ENCODE measurements around the gene GPD2.

Gene GPD2

GRCh38 chr2:156435718-156436496 lies at the start of gene GPD2:
Gene GPD2 (plus strand): TSS chr2:156436379. CDS start chr2:156476106, 39,727 bp downstream.
- peak; percentile 73 for DNase-seq

DNA sequence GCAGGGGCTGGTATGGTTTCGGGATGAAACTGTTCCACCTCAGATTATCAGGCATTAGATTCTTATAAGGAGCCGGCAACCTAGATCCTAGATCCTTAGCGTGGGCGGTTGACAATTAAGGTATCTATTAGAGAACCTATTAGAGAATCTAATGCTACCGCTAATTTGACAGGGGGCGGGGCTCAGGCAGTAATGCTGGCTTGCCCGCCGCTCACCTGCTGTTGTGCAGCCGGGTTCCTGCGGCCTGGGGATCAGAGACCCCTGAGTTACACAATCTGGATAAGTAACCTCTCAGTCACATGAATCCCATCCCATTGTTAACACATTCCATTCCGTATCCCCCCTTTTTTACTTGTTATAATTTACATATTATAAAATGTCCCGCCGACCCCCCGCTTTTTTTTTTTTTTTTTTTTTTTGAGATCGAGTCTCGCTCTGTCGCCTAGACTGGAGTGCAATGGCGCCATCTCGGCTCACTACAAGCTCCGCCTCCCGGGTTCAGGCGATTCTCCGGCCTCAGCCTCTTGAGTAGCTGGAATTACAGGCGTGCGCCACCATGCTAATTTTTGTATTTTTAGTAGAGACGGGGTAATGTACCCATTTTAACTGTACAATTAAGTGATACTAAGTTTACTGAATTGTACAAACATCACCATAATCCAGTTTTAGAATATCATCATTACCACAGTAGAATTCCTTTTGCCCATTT lies 42.0 kb upstream of the GPD2 start:
- no peak for DNase-seq

- no peak for DNase-seq
These were observed 40.1 kb upstream of the GPD2 start for GRCh38 chr2:156396126-156396525.

DNA sequence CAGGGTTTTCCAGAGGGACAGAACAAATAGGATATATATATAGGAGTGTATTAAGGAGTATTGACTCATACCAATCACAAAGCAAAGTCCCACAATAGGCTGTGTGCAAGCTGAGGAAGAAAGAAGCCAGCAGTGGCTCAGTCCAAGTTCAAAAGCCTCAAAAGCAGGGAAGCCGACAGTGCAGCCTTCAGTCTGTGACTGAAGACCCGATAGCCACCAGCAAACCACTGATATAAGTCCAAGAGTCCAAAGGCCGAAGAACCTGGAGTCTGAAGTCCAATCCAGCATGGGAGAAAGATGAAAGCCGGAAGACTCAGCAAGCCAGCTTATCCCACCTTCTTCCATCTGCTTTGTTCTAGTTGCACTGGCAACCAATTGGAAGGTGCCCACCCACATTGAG lies 39.0 kb upstream of the GPD2 start:
- no peak for DNase-seq

GRCh38 chr2:156398176-156398575 lies 38.0 kb upstream of the GPD2 start:
- DNase-seq: no peak

DNA sequence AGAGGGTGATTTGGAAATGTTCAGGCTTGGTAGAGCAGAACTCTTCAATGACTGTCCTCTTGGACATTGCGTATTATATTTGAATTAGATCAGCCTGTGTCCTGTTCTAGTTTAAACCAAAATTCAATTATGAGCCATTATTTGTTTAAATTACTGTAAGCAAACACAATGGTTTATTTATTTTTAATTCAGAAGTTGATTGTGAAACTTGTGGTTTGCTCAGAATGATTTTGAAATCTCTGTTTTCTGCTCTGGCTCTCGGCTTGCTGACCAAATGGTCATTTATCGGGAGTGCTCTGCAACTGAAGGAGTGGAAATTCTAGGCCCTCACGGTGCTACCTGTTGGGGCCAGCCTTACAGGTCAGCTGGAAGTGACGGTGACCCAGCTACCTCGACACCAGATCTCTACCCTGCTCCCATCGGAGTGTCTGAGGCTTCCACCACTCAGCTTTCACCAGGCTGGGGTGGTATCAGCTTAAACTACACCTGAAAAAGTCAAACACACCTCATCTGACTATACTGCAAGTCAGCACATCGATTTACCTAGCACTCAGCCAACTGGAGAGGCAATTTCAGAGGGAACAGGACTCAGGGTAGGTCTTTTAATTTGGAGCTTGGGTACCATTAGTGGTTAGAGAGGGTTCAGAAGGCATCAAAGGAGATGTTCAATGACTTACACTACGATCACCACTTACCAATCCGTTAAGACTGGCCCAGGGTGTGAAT lies 36.8 kb upstream of the GPD2 start:
- DNase-seq: peak; percentile 23

- peak; percentile 70 for DNase-seq
These were observed 36.1 kb upstream of the GPD2 start for GRCh38 chr2:156399950-156400705.

DNA sequence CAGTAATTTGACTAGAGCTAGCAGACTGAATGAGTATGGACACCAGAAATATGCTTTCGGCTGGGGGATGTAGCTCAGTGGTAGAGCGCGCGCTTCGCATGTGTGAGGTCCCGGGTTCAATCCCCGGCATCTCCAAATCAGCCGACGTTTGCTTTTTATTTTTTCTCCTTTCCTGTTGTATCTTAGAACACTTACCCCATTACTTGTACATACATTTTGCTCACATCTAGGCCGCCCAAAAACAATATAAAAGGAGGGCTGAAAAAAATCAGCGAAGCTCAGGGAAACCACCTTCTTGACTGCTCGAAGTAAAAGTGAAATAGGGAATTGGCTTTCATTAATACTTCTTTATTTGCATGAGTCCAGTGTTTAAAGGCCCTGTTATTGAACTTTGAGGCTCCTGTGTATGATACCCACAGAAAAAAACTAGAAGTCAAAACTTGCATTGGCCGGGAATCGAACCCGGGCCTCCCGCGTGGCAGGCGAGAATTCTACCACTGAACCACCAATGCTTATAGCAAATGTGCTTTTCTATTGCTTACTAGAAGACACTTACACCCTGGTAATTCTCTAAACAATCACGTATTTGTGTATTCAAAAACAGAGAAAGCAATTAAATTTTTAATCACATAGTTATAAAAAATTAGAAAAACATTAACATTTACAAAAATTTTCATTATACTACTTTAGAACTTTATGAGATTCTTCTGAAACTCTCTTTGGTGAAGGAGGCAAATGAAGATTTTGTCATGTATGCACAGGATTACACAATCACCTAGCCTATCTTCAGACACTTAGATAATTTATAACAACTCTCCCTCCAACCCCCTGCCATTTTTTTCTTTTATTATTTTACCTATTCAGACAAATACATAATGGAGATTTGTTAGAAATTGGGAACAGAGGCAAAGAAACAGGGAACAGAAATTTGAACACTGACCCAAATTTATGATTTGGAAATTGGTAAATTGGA lies 35.2 kb upstream of the GPD2 start:
- DNase-seq: peak; percentile 38

- DNase-seq: no peak
These were observed 34.3 kb upstream of the GPD2 start for GRCh38 chr2:156401861-156402260.

DNA sequence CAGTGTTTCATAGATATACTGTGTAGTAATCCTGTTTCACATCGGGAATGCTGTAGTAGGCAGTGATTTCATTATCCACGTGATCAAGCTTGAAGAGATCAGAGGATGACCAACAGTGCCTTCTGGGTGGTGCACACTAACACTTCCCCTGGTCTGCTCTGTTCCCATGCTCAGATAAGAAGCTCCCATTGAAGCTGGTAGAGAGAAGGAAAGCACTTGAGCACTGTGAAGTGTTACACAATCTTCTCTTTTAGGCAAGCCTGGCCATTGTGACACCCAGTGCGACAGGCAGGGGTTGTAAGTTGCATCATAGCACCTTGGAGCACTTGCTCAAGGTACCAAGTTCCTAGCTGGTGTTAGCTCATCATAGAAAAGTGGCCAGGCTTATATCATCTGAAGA lies 30.6 kb upstream of the GPD2 start:
- no peak for DNase-seq

DNA sequence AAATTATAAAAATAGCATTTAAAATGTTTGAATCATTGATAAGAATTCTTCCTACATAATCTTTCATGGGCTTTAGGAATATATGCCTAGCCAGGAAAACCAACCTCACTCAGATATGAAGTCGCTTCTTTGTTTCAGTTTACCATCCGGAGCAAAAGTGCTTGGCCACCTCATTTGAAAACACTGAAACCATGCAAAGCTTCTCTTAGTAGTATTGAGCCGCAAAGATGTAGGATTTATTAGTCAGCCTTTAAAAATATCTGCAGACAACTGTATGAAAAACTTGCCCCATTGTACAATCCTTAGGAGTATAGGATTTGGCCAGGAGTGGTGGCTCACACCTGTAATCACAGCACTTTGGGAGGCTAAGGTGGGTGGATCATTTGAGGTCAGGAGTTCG lies 24.3 kb upstream of the GPD2 start:
- DNase-seq: no peak

- DNase-seq: no peak
These were observed 14.3 kb upstream of the GPD2 start for GRCh38 chr2:156421851-156422250.

DNA sequence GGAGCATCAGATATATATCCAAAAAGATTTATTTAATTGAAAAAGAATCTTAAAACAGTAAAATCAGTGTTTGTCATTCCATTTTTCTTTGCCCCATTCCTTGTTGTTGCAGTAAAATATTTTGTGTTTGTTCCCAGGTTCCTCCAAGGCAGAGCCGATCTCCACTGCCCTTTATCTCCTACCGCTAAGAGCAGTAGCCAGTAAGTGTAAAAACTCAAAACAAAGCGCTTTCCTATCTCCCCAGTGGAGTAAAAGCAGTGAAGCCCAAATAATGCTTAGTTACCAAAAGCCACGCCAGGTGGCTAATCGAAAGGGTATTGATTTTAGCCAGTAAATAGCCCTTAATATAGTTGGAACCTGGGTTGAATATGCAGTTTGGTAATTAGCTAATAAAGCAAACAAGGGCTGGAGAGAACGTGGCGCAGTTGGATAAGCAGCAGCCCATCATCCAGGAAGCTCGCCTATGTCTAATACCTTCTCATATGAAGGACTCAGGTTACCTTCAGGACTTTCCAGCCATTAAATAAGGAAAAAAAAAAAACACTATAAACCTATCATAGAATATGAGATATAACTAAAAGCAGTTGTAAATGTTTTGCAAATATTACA lies 12.4 kb upstream of the GPD2 start:
- DNase-seq: no peak

DNA sequence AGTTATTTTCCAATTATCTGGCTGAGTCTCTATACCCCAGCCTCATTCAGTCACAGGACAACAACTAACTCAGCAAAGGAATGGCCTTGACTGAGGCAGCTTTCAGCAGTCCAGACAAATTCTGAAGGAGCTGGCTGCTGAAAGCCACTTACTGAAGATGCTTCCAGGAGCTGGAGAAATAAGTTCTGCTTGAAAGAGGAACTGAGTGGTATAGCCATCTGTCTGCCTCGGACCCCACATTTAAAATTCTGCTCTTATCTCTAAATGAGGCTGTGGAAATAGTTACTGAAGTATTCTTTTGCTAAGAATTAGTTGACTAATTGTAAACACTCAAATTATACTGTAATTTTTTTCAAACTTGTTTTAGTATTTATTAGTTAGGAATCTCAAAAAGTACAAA lies 9.1 kb upstream of the GPD2 start:
- no peak for DNase-seq

GRCh38 chr2:156429211-156429610 lies 7.0 kb upstream of the GPD2 start:
- DNase-seq: no peak

- DNase-seq: no peak
These were observed 5.8 kb upstream of the GPD2 start for GRCh38 chr2:156430236-156430979.

DNA sequence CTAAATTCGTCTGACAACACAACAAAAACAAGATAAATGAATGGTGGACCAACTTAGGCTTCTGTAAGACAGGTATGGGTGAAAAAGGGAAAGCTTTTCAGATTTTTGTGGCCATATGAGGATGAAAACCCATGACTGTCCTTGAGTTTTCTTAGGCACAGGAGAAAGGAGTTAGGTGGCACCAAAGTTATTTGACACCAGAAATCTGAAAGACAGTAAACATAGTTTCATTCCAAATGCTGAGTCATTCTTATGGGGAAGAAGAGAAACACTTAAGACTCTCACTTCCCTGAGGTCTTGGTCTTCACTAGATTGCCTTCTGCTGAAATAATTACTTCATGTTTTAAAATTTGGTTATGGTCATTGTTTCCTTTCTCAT lies 5.2 kb upstream of the GPD2 start:
- DNase-seq: no peak

- DNase-seq: no peak
These were observed 1.5 kb upstream of the GPD2 start for GRCh38 chr2:156434461-156435291.

GRCh38 chr2:156435396-156435717 lies 822 bp upstream of the GPD2 start:
- DNase-seq: no peak
